ENCODE measurements around the gene KCTD16.

Gene KCTD16

DNA sequence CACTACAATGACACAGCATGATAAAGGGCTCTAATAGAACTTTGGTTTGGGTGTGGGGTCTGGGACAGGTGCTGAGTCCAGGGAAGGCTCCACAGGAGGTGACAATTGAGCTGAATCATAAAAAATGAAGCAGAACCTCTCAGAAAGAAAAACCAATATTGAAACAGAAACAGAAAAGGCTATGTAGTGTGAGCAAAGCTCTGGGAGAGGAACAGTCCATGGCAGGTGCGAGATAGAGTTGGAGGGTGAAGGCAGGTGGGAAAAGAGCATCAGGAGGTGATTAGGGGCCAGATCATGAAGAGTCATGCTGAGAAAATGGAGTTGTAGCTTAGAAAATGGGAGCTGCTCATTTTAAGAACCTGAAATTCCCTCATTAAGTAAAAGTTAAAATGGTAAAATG, 164.9 kb downstream of the KCTD16 start:
- DNase-seq (ENCODE audit: low spot score), result no peak

- DNase-seq (ENCODE audit: low spot score), result no peak
These were observed 165.7 kb downstream of the KCTD16 start for GRCh38 chr5:144336191-144336961.

DNA sequence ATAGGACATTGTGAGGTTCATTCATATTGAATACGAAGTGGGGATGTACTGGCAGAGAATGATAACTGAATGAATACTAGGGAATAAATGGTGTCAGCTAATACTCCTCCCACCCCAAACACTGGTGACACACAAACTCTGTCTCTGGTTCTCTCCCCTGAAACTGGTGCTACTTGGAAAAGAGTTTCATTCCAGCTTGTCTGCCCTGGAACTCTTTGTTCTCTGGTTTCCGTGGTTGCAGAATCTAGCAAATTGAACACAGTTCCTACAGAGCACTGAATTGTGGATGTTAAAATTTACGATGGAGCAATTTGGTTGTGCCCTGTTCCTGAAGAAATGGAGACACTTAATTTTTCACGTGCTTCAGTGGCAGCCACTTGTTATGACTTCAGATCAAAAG, 181.7 kb downstream of the KCTD16 start:
- DNase-seq (ENCODE audit: low spot score), result no peak

- no peak for DNase-seq (ENCODE audit: low spot score)
These were observed 182.2 kb downstream of the KCTD16 start for GRCh38 chr5:144352732-144353317.

GRCh38 chr5:144356489-144356888, 185.8 kb downstream of the KCTD16 start:
- DNase-seq (ENCODE audit: low spot score), result peak; percentile 29

DNA sequence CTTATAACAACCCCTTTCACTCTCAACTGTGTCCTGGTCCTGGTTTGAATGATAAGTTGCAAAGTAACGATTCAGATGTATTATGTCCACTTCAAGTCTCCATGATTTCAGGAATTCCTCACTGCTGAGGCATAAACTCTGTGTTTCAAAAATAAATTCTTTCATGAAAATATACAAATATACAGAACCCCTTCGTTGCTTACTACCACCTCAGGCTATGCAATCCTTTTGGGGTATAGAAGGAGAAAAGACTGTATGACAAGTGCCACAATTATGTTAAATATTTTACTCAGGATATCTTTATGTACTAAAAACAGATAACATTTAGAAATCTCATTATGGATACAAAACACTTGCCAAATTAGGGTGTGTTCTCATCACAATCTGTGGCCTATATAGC, 190.7 kb downstream of the KCTD16 start:
- DNase-seq (ENCODE audit: low spot score), result no peak

- no peak for DNase-seq (ENCODE audit: low spot score)
These were observed 195.2 kb downstream of the KCTD16 start for GRCh38 chr5:144365885-144366284.

DNA sequence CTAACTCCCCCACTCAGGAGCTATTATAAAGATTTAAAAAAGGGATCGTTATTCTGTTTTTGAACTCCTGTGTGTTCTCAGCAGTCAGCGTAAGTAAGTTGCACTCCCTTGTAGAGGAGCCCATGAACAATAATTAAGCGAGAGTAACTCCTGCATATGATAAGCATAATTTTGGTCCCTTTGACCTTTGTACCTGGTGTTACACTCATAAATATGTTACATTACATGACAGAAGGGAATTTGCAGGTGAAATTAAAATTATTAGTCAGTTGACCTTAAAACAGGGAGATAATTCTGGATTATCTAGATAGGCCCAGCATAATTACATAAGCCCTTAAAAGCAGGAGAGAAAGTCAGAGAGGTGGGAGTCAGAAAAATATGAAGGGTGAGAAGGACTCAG, 197.3 kb downstream of the KCTD16 start:
- DNase-seq (ENCODE audit: low spot score), result no peak

DNA sequence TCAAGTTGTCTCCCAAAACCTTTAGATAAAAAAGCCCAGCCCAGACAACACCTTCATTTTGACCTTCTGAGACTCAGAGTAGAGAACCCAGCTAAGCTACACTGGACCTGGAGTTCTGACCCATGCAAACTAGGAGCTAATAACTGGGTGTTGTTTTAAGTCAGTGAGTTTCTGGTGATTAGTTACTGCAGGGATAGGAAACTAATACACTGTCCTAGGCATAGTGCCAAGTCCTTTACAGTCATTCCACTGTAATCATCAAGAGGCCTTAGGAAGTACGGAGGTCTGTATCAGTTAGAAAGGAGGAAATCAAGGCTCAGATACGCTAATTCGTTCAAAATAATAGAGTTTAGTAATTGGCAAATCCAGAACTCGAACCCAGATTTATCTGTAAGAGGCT, 197.9 kb downstream of the KCTD16 start:
- DNase-seq (ENCODE audit: low spot score), result no peak

GRCh38 chr5:144369006-144369405, 198.3 kb downstream of the KCTD16 start:
- no peak for DNase-seq (ENCODE audit: low spot score)

GRCh38 chr5:144370273-144370672, 199.6 kb downstream of the KCTD16 start:
- DNase-seq (ENCODE audit: low spot score), result no peak

DNA sequence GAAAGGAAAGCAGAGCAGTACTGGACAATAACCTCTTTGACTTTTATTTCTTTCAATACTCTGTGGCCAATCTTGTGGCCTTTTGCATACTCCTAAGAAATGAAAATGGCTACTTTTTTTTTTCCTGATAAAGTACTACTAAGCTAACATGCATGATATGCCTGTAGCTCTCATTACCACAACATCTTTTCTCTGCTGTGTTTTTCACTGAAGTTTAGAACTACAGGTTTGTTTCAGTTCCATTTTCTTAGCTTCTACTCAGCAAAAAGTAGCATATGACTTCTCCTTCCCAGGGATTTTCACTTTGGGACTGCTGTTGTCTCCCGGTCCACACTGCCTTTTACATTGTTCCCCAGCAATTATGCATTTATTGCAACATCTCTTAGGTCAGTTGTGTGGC, 204.0 kb downstream of the KCTD16 start:
- no peak for DNase-seq (ENCODE audit: low spot score)

GRCh38 chr5:144377207-144377606, 206.5 kb downstream of the KCTD16 start:
- DNase-seq (ENCODE audit: low spot score), result no peak

- DNase-seq (ENCODE audit: low spot score), result no peak
These were observed 208.0 kb downstream of the KCTD16 start for GRCh38 chr5:144378681-144379080.

DNA sequence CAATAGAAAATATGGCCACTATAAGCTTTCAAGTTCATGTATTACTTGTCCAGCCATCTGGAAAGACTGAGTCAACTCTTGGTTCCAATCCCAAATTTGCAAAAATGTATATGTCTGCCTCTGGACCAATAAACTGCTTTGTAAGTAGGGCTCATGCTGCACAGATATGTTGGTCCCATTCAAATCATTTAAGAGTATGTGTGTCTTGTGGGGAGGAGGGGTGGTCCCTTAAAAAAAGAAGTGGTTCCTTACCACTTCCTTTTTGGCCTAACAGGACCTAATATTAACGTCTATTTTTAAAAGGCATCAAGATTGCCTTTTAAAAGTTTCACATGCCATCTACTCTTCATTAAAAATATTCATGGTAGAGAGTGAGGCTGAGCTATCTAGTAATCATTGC, 214.9 kb downstream of the KCTD16 start:
- no peak for DNase-seq (ENCODE audit: low spot score)

GRCh38 chr5:144386315-144386714, 215.6 kb downstream of the KCTD16 start:
- no peak for DNase-seq (ENCODE audit: low spot score)

- DNase-seq (ENCODE audit: low spot score), result peak; percentile 18
These were observed 219.5 kb downstream of the KCTD16 start for GRCh38 chr5:144390133-144390532.

DNA sequence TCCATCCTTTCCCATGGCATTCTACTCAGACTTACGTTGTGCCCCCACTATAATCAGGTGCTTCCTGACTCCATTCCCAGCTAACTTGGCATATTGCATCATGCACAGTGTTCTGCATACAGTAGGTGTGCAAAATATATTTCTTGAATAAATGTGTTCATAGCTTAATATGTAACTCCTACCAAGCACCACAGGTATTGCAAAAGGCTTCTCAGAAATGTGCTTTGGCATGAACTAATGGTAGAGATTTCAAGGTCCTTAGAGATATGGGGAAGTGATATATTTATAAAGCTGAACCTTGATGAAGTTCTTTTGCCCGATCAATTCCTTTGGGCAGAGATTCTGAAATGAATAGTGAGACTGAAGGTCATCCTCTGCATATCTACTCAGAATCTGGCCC, 220.4 kb downstream of the KCTD16 start:
- no peak for DNase-seq (ENCODE audit: low spot score)

GRCh38 chr5:144393641-144394435, 223.2 kb downstream of the KCTD16 start:
- DNase-seq (ENCODE audit: low spot score), result no peak

GRCh38 chr5:144395704-144396103, 225.0 kb downstream of the KCTD16 start:
- no peak for DNase-seq (ENCODE audit: low spot score)

DNA sequence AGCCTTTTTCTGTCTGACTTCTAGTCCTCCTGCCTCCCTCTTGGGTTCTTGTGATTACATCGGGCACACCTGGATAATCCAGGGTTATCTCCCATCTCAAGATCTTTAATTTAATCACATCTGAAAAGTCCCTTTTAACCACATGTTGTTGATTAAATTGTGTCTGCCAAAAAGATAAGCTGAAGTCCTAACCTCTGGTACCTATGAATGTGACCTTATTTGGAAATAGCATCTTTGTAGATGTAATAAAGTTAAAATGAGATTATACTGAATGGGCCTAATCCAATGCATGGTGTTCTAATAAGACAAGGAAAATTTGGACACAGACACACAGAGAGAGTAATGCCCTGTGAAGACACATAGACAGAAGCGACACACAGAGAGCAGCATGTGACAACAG, 232.4 kb downstream of the KCTD16 start:
- no peak for DNase-seq (ENCODE audit: low spot score)

DNA sequence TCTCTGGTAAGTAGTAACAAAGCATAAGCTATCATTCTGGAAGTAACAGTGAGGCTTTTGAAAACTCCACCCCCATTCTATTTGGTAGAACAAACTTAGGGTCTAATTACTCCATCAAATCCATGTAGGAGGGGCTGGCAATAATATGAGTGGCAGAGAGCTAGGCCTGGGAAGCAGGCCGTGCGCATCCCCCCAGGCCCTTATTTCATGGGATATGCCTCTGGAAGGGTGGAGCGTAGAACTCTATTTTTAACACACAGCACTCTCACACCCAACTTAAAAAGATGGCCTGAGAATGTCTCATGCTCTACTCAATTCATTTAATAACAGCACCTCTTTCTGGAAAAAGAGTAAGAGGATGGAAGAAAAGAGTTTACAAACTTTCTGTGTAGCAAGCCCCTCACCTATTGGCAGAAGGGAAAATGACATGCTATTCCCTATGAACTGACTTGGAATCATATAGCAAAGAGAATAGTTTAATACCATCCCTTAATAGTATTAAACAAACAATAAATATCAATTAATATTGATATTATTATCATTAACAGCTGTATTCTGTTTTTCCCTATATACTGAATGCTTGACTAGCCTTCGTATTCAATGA, 233.2 kb downstream of the KCTD16 start:
- DNase-seq (ENCODE audit: low spot score), result no peak

DNA sequence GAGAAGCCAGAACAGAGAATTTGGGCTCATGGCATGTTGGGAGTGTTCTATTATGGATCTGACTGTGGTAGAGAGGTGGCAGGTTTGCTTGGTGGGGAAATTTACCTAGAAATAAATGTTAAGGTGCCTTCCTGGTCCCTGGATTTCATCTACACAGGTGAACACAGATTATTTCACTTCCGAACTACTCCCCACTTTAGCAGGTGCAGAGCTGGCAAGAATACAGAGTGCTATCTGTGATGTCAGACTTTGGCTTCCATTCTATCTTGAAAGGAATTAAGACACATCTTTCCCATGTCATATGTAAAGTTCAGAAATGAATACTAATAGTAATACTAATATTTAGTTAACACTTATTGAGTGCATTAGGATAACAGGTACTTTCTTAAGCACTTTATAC, 234.0 kb downstream of the KCTD16 start:
- no peak for DNase-seq (ENCODE audit: low spot score)
